NCI-H774 (cell line): ENCODE measurements around the gene LRRC8E.
A peak's percentile ranks its signal among the peaks of the same experiment; 100 is the strongest.
"Not testable (repeated sequence)": the region's sequence is repeated elsewhere in the genome, so short reads cannot be mapped to it uniquely, and the experiment has no call there.

ENCODE experiments used
- DNase-seq: peaks from one replicate; lab custom pipeline; 2025; lab: John Stamatoyannopoulos, UW

LRRC8E gene

GRCh38 chr19:7908742-7909461 lies 20.6 kb downstream of the LRRC8E start:
- DNase-seq = no peak

GRCh38 chr19:7909471-7910067 lies 21.3 kb downstream of the LRRC8E start:
- DNase-seq = no peak

- DNase-seq = no peak
Measured at GRCh38 chr19:7910321-7911161, 22.2 kb downstream of the LRRC8E start.

- DNase-seq = no peak
Measured at GRCh38 chr19:7911508-7912143, 23.3 kb downstream of the LRRC8E start.

DNA sequence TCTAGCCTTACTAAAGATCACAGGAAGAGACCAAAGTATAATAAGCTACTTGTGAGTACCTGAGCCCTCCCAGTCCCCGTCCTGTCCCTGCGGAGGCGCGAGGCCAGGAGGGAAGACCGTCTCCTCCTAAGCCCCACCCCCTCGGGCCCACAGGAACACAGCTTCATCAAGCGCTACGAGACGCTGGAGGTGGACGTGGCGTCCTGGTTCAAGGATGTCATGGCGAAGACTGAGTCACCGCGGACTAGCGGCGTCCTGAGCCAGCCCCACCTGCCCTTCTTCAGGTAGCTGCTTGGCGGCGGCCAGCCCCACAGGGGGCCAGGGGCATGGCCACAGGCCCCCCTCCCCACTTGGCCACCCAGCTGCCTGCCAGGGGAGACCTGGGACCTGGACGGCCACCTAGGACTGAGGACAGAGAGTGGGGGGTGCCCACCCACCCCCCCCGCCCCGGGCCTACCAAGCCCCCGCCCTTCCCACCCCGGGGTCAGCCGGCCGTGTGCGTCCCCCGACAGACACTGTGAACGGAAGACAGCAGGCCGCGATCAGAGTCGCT lies 23.9 kb downstream of the LRRC8E start:
- no peak for DNase-seq

- DNase-seq = no peak
Measured at GRCh38 chr19:7912697-7913564, 24.6 kb downstream of the LRRC8E start.

GRCh38 chr19:7913652-7914051 lies 25.3 kb downstream of the LRRC8E start:
- DNase-seq = no peak

DNA sequence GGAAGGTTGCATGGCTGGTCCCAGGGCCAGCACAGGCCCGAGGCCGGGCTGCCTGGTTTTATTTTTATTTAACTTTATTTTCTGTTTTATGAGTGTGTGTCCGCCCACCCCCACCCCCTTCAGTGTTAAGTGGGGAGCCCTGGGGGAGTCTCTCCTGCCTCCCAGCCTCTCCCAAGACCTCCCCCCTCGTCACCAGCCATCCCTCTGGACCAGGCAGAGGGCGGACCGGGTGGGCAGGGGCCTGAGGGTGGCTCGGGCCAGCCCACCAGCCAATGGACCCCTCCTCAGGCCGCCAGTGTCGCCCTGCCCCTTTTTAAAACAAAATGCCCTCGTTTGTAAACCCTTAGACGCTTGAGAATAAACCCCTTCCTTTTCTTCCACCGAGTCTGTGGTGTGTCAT lies 25.8 kb downstream of the LRRC8E start:
- no peak for DNase-seq

- no peak for DNase-seq
Measured at GRCh38 chr19:7914598-7915045, 26.3 kb downstream of the LRRC8E start, which contains the start of gene TGFBR3L. TSS of gene TGFBR3L (plus strand) at chr19:7914830.

- no peak for DNase-seq
Measured at GRCh38 chr19:7915250-7916102, 27.2 kb downstream of the LRRC8E start.

DNA sequence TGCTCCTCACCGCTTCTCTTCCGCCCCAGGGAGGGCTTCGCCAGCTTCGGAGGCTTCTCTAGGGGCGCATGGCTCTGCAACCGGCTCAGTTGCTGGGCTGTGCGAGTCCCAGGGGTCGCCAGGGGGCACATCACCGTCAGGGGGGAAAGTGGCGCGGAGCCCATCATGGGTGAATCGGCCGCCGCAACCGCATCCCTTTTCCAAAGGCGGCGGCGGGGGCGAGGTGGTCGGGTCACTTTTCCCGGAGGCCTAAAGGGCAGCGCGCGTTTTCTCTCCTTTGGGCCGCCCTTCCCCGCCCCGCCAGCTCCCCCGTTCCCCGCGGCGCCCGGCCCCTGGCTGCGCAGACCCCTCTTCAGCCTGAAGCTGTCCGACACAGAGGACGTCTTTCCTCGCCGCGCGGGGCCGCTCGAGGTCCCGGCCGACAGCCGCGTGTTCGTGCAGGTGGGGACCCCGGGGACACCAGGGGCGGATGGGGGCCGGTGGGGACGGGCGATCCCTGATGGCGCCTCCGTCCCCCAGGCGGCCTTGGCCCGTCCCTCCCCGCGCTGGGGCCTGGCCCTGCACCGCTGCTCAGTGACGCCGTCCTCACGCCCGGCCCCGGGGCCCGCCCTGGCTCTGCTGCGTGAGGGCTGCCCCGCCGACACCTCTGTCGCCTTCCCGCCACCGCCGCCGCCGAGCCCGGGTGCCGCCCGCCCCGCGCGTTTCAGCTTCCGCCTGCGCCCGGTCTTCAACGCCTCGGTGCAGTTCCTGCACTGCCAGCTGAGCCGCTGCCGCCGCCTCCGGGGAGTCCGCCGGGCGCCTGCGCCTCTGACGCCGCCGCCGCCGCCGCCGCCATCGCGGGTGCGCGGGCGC lies 28.0 kb downstream of the LRRC8E start:
- DNase-seq = peak; percentile 31

GRCh38 chr19:7916955-7917266 lies 28.6 kb downstream of the LRRC8E start:
- DNase-seq = no peak

DNA sequence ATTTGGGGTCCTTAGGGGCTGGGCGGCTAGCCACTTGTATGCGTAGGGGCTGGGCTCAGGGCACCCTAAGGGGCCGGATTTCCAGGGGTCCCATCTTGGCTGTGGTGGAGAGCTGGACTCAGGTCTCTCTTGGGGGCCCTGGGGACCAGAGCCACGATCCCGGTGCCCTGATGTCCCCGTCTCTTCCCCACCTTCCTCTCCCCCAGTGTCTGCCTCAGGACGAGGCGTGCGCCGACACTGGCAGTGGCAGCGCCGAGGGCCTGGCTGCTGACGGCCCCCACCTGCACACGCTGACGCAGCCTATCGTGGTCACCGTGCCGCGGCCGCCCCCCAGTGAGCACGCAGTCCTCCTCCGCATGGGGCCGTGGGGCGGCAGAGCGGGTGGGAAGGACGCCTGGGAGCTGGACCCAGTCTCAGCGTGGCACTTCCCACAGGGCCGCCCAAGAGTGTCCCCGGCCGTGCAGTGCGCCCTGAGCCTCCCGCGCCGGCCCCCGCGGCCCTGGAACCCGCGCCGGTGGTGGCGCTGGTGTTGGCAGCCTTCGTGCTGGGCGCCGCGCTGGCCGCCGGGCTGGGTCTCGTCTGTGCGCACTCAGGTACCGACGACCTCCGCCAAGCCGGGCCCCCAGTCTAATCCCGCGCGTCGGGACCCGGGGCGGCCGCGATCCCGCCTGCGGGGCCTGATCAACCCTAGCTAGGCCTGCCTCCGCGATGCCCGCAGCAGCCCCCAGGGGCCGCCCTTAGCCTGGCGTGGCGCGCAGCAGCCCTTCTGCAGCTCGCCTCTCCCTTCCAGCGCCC lies 29.2 kb downstream of the LRRC8E start:
- no peak for DNase-seq

- DNase-seq = not testable (repeated sequence)
Measured at GRCh38 chr19:7918062-7918614, 29.8 kb downstream of the LRRC8E start.

DNA sequence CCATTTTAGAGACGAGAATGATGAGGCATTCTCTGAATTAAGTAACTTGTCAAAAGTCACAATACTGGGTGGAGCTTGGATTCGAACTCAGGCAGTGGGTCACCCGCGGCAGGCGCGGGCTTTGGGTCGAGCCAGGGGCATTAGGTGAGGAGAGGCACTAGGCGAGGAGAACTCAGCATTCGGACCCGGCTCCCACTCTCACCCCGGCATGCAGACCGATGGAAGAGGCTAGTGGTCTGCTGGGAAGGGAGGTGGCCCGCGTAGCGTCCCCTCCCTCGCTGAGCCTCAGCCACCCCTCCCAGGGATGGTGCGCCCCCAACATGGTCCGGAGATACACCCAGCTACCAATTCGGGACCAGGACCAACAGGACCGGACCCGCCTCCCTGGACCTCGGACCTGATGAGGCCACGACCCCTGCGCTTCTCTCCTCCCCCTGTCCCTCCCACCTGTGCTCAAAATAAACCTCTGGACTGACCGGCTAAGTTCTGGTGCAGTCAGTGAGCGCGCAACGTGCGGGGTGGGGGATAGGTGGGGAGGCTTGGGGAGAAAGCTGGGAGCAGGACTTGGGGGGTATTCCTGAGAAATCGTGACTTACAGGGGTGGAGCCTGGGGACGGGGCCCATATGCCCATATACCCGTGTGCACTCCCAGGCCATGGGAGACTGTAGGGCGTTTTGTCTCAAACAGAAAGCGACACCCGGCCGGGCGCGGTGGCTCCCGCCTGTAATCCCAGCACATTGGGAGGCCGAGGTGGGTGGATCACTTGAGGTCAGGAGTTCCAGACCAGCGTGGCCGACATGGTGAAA lies 30.5 kb downstream of the LRRC8E start:
- no peak for DNase-seq

GRCh38 chr19:7919610-7920518 lies 31.6 kb downstream of the LRRC8E start, which contains the start of gene SNAPC2:
TSS of gene SNAPC2 (plus strand) at chr19:7920338. CDS start at chr19:7920367, 29 bp downstream.
- DNase-seq = peak; percentile 90
